Measurements from ENCODE around the gene ACVR1B.

DNA sequence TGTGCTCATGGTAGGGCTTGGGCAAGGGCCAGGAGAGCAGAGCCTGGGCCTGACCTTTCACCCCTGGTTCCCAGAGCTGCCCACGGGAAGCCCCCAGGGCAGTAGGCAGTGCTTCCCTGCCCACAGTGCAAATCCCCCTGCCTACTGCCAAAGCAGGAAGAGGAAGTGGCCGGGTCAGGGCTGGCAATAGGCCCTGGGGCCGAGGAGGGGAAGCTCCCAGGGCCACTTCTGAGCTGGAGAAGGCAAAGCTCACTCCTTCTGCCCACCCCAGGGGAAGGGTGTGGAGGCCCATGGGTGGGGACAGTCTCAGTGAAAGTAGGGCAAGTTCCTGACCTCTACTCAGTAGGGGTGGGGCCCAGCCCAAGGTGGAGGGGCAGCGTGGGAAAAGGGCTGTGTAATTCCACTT is 94.3 kb downstream of the ACVR1B start:
- TF ChIP-seq, protein P1, sequence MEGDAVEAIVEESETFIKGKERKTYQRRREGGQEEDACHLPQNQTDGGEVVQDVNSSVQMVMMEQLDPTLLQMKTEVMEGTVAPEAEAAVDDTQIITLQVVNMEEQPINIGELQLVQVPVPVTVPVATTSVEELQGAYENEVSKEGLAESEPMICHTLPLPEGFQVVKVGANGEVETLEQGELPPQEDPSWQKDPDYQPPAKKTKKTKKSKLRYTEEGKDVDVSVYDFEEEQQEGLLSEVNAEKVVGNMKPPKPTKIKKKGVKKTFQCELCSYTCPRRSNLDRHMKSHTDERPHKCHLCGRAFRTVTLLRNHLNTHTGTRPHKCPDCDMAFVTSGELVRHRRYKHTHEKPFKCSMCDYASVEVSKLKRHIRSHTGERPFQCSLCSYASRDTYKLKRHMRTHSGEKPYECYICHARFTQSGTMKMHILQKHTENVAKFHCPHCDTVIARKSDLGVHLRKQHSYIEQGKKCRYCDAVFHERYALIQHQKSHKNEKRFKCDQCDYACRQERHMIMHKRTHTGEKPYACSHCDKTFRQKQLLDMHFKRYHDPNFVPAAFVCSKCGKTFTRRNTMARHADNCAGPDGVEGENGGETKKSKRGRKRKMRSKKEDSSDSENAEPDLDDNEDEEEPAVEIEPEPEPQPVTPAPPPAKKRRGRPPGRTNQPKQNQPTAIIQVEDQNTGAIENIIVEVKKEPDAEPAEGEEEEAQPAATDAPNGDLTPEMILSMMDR (IDR thresholded peaks at IDR 0.05; ENCODE audit: insufficient read depth, low read depth, low read length) = no peak
- no peak for TF ChIP-seq EZH2 (IDR thresholded peaks at IDR 0.05; ENCODE audit: insufficient read depth, low read length)

Measured in astrocyte (in vitro differentiated cells and primary cell).